ELR (cell line): ENCODE results near the gene NOTO.
A peak's percentile ranks its signal among the peaks of the same experiment; 100 is the strongest.
"Not testable (repeated sequence)": the region's sequence is repeated elsewhere in the genome, so short reads cannot be mapped to it uniquely, and the experiment has no call there.

Experiments
- DNase-seq: peaks from one replicate; pipeline ENCODE4 v3.0.0-alpha.2; 2015; ENCODE audit warnings: low read depth

The NOTO gene

GRCh38 chr2:73202156-73203054 is at the start of gene NOTO:
TSS of gene NOTO (plus strand) at chr2:73202574. CDS start at chr2:73202667, 93 bp downstream.
- DNase-seq = peak; percentile 26

- peak; percentile 84 for DNase-seq
These were observed 45.7 kb upstream of the NOTO start for GRCh38 chr2:73156539-73157124.

- DNase-seq = no peak
These were observed 39.5 kb upstream of the NOTO start for GRCh38 chr2:73162856-73163391.

- DNase-seq = peak; percentile 79
These were observed 38.6 kb upstream of the NOTO start for GRCh38 chr2:73163483-73164367.

- DNase-seq = not testable (repeated sequence)
These were observed 36.4 kb upstream of the NOTO start for GRCh38 chr2:73165978-73166377.

- DNase-seq = not testable (repeated sequence)
These were observed 35.6 kb upstream of the NOTO start for GRCh38 chr2:73166813-73167212.

- DNase-seq = not testable (repeated sequence)
These were observed 34.0 kb upstream of the NOTO start for GRCh38 chr2:73168348-73168747.

- DNase-seq = not testable (repeated sequence)
These were observed 32.0 kb upstream of the NOTO start for GRCh38 chr2:73170341-73170740.

- DNase-seq = peak; percentile 43
These were observed 29.4 kb upstream of the NOTO start for GRCh38 chr2:73172963-73173362.

- no peak for DNase-seq
These were observed 28.6 kb upstream of the NOTO start for GRCh38 chr2:73173781-73174180.

GRCh38 chr2:73174244-73174643 is 28.1 kb upstream of the NOTO start:
- DNase-seq = no peak

GRCh38 chr2:73174941-73175662 is 27.3 kb upstream of the NOTO start:
- DNase-seq = no peak

GRCh38 chr2:73175663-73176204 is 26.6 kb upstream of the NOTO start:
- DNase-seq = peak; percentile 76

- DNase-seq = peak; percentile 36
These were observed 26.0 kb upstream of the NOTO start for GRCh38 chr2:73176205-73176880.

GRCh38 chr2:73176881-73177644 is 25.3 kb upstream of the NOTO start:
- peak; percentile 90 for DNase-seq

- no peak for DNase-seq
These were observed 24.6 kb upstream of the NOTO start for GRCh38 chr2:73177645-73178255.

GRCh38 chr2:73185965-73186364 is 16.4 kb upstream of the NOTO start:
- no peak for DNase-seq

- no peak for DNase-seq
These were observed 14.8 kb upstream of the NOTO start for GRCh38 chr2:73187549-73187948.

- DNase-seq = no peak
These were observed 4.8 kb upstream of the NOTO start for GRCh38 chr2:73197579-73197978.
